CD4-positive, alpha-beta T cell treated with Interleukin-6 at 100 ng/mL for 8 hours (primary cell): ENCODE results near the gene LRRN1.

Experiments used
- DNase-seq: peaks from one replicate; pipeline ENCODE4 v3.0.0-alpha.2; 2020; ENCODE audit warnings: mixed read lengths, low spot score

Gene LRRN1

GRCh38 chr3:3799173-3800079, at the start of gene LRRN1:
LRRN1 (plus strand) TSS chr3:3799431; CDS start chr3:3844642, 45,211 bp downstream.
- peak; percentile 7 for DNase-seq

GRCh38 chr3:3753416-3753815, 45.8 kb upstream of the LRRN1 start:
- no peak for DNase-seq

GRCh38 chr3:3765661-3766060, 33.6 kb upstream of the LRRN1 start:
- DNase-seq, result no peak

- DNase-seq, result no peak
These were observed 33.1 kb upstream of the LRRN1 start for GRCh38 chr3:3766140-3766539.

GRCh38 chr3:3771094-3771493, 28.1 kb upstream of the LRRN1 start:
- no peak for DNase-seq

GRCh38 chr3:3771567-3771966, 27.7 kb upstream of the LRRN1 start:
- no peak for DNase-seq

- no peak for DNase-seq
These were observed 26.9 kb upstream of the LRRN1 start for GRCh38 chr3:3772338-3772737.

- no peak for DNase-seq
These were observed 26.3 kb upstream of the LRRN1 start for GRCh38 chr3:3772920-3773319.

- DNase-seq, result no peak
These were observed 22.6 kb upstream of the LRRN1 start for GRCh38 chr3:3776607-3777006.

GRCh38 chr3:3778216-3778615, 21.0 kb upstream of the LRRN1 start:
- no peak for DNase-seq

GRCh38 chr3:3778641-3779270, 20.5 kb upstream of the LRRN1 start:
- no peak for DNase-seq

GRCh38 chr3:3782457-3782856, 16.8 kb upstream of the LRRN1 start:
- no peak for DNase-seq

- DNase-seq, result no peak
These were observed 16.0 kb upstream of the LRRN1 start for GRCh38 chr3:3783210-3783609.

GRCh38 chr3:3783696-3784095, 15.5 kb upstream of the LRRN1 start:
- no peak for DNase-seq

- no peak for DNase-seq
These were observed 6.8 kb upstream of the LRRN1 start for GRCh38 chr3:3792391-3792790.

- DNase-seq, result peak; percentile 7
These were observed 559 bp upstream of the LRRN1 start for GRCh38 chr3:3798631-3799113.

- DNase-seq, result no peak
These were observed 837 bp downstream of the LRRN1 start for GRCh38 chr3:3800080-3800455.

GRCh38 chr3:3800685-3801493, 1.7 kb downstream of the LRRN1 start:
- DNase-seq, result no peak

GRCh38 chr3:3801494-3801841, 2.2 kb downstream of the LRRN1 start:
- DNase-seq, result no peak

- no peak for DNase-seq
These were observed 2.8 kb downstream of the LRRN1 start for GRCh38 chr3:3802046-3802445.

- DNase-seq, result no peak
These were observed 5.3 kb downstream of the LRRN1 start for GRCh38 chr3:3804560-3804959.

- DNase-seq, result no peak
These were observed 6.9 kb downstream of the LRRN1 start for GRCh38 chr3:3806092-3806491.

- no peak for DNase-seq
These were observed 7.6 kb downstream of the LRRN1 start for GRCh38 chr3:3806856-3807255.
